ENCODE data around the gene PROZ.
"Not testable (repeated sequence)": the region's sequence is repeated elsewhere in the genome, so short reads cannot be mapped to it uniquely, and the experiment has no call there.

PROZ gene

GRCh38 chr13:113158946-113159345, 498 bp downstream of the PROZ start:
- H3K36me3 ChIP-seq (ENCODE audit: control insufficient read depth, insufficient read depth, low read length): no peaks in the 10 kb centered on the region
- H3K9ac ChIP-seq (ENCODE audit: low read length): no peak overlapping the region
- H3K27me3 ChIP-seq (ENCODE audit: control insufficient read depth, insufficient read depth, low read length): peaks cover 23% of the 10 kb centered on the region
- peaks cover 6% of the 10 kb centered on the region for H3K4me1 ChIP-seq (ENCODE audit: control insufficient read depth, insufficient read depth, low read length)
- no peaks in the 10 kb centered on the region for H3K9me3 ChIP-seq (ENCODE audit: control insufficient read depth, low read length)
- no peak overlapping the region for H3K4me3 ChIP-seq (ENCODE audit: low read length)

GRCh38 chr13:113159701-113160100, 1.3 kb downstream of the PROZ start:
- H3K9ac ChIP-seq (ENCODE audit: low read length): no peak overlapping the region
- no peaks in the 10 kb centered on the region for H3K9me3 ChIP-seq (ENCODE audit: control insufficient read depth, low read length)
- H3K36me3 ChIP-seq (ENCODE audit: control insufficient read depth, insufficient read depth, low read length): no peaks in the 10 kb centered on the region
- peaks cover 23% of the 10 kb centered on the region for H3K27me3 ChIP-seq (ENCODE audit: control insufficient read depth, insufficient read depth, low read length)
- no peak overlapping the region for H3K4me3 ChIP-seq (ENCODE audit: low read length)
- peaks cover 6% of the 10 kb centered on the region for H3K4me1 ChIP-seq (ENCODE audit: control insufficient read depth, insufficient read depth, low read length)

- H3K36me3 ChIP-seq (ENCODE audit: control insufficient read depth, insufficient read depth, low read length): no peaks in the 10 kb centered on the region
- no peak overlapping the region for H3K9ac ChIP-seq (ENCODE audit: low read length)
- no peak overlapping the region for H3K4me3 ChIP-seq (ENCODE audit: low read length)
- no peaks in the 10 kb centered on the region for H3K9me3 ChIP-seq (ENCODE audit: control insufficient read depth, low read length)
- peaks cover 6% of the 10 kb centered on the region for H3K4me1 ChIP-seq (ENCODE audit: control insufficient read depth, insufficient read depth, low read length)
- peaks cover 23% of the 10 kb centered on the region for H3K27me3 ChIP-seq (ENCODE audit: control insufficient read depth, insufficient read depth, low read length)
These were observed 2.5 kb downstream of the PROZ start for GRCh38 chr13:113160983-113161382.

- no peaks in the 10 kb centered on the region for H3K9me3 ChIP-seq (ENCODE audit: control insufficient read depth, low read length)
- H3K9ac ChIP-seq (ENCODE audit: low read length): no peak overlapping the region
- H3K4me3 ChIP-seq (ENCODE audit: low read length): no peak overlapping the region
- H3K27me3 ChIP-seq (ENCODE audit: control insufficient read depth, insufficient read depth, low read length): peaks cover 23% of the 10 kb centered on the region
- H3K4me1 ChIP-seq (ENCODE audit: control insufficient read depth, insufficient read depth, low read length): peaks cover 6% of the 10 kb centered on the region
- H3K36me3 ChIP-seq (ENCODE audit: control insufficient read depth, insufficient read depth, low read length): no peaks in the 10 kb centered on the region
These were observed 3.0 kb downstream of the PROZ start for GRCh38 chr13:113161433-113161832.

GRCh38 chr13:113161975-113162374, 3.5 kb downstream of the PROZ start:
- not testable (repeated sequence) for H3K9me3 ChIP-seq (ENCODE audit: control insufficient read depth, low read length); H3K4me3 ChIP-seq (ENCODE audit: low read length); H3K36me3 ChIP-seq (ENCODE audit: control insufficient read depth, insufficient read depth, low read length); H3K4me1 ChIP-seq (ENCODE audit: control insufficient read depth, insufficient read depth, low read length); H3K9ac ChIP-seq (ENCODE audit: low read length)
- H3K27me3 ChIP-seq (ENCODE audit: control insufficient read depth, insufficient read depth, low read length): peaks cover 23% of the 10 kb centered on the region

- Histone ChIP-seq H3K36me3 (ENCODE audit: control insufficient read depth, insufficient read depth, low read length) (no peaks in the 10 kb centered on the region), H3K27me3 (ENCODE audit: control insufficient read depth, insufficient read depth, low read length) (peaks cover 23% of the 10 kb centered on the region), H3K9me3 (ENCODE audit: control insufficient read depth, low read length) (no peaks in the 10 kb centered on the region), H3K4me3 (ENCODE audit: low read length) (no peak overlapping the region), H3K4me1 (ENCODE audit: control insufficient read depth, insufficient read depth, low read length) (peaks cover 4% of the 10 kb centered on the region), H3K9ac (ENCODE audit: low read length) (no peak overlapping the region)
These were observed 4.6 kb downstream of the PROZ start for GRCh38 chr13:113162783-113163685.

GRCh38 chr13:113164492-113164891, 6.0 kb downstream of the PROZ start:
- H3K9ac ChIP-seq (ENCODE audit: low read length): no peak overlapping the region
- peaks cover 23% of the 10 kb centered on the region for H3K27me3 ChIP-seq (ENCODE audit: control insufficient read depth, insufficient read depth, low read length)

GRCh38 chr13:113166266-113166665, 7.8 kb downstream of the PROZ start:
- Histone ChIP-seq H3K9ac (ENCODE audit: low read length) (no peak overlapping the region), H3K36me3 (ENCODE audit: control insufficient read depth, insufficient read depth, low read length) (no peaks in the 10 kb centered on the region), H3K27me3 (ENCODE audit: control insufficient read depth, insufficient read depth, low read length) (peaks cover 15% of the 10 kb centered on the region), H3K9me3 (ENCODE audit: control insufficient read depth, low read length) (no peaks in the 10 kb centered on the region), H3K4me3 (ENCODE audit: low read length) (no peak overlapping the region), H3K4me1 (ENCODE audit: control insufficient read depth, insufficient read depth, low read length) (peaks cover 10% of the 10 kb centered on the region)

More at GRCh38 chr13:113164492-113164891, 6.0 kb downstream of the PROZ start:
- H3K36me3 ChIP-seq (ENCODE audit: control insufficient read depth, insufficient read depth, low read length): no peaks in the 10 kb centered on the region
- no peak overlapping the region for H3K4me3 ChIP-seq (ENCODE audit: low read length)
- no peaks in the 10 kb centered on the region for H3K4me1 ChIP-seq (ENCODE audit: control insufficient read depth, insufficient read depth, low read length)
- no peaks in the 10 kb centered on the region for H3K9me3 ChIP-seq (ENCODE audit: control insufficient read depth, low read length)

GRCh38 chr13:113166681-113167080, 8.2 kb downstream of the PROZ start:
- H3K9ac ChIP-seq (ENCODE audit: low read length): no peak overlapping the region
- H3K27me3 ChIP-seq (ENCODE audit: control insufficient read depth, insufficient read depth, low read length): peaks cover 12% of the 10 kb centered on the region
- H3K4me1 ChIP-seq (ENCODE audit: control insufficient read depth, insufficient read depth, low read length): peaks cover 14% of the 10 kb centered on the region
- no peak overlapping the region for H3K4me3 ChIP-seq (ENCODE audit: low read length)
- H3K9me3 ChIP-seq (ENCODE audit: control insufficient read depth, low read length): no peaks in the 10 kb centered on the region
- H3K36me3 ChIP-seq (ENCODE audit: control insufficient read depth, insufficient read depth, low read length): no peaks in the 10 kb centered on the region

GRCh38 chr13:113167155-113167554, 8.7 kb downstream of the PROZ start:
- peaks cover 19% of the 10 kb centered on the region for H3K4me1 ChIP-seq (ENCODE audit: control insufficient read depth, insufficient read depth, low read length)
- H3K9ac ChIP-seq (ENCODE audit: low read length): no peak overlapping the region
- no peak overlapping the region for H3K4me3 ChIP-seq (ENCODE audit: low read length)
- peaks cover 12% of the 10 kb centered on the region for H3K27me3 ChIP-seq (ENCODE audit: control insufficient read depth, insufficient read depth, low read length)
- no peaks in the 10 kb centered on the region for H3K9me3 ChIP-seq (ENCODE audit: control insufficient read depth, low read length)
- no peaks in the 10 kb centered on the region for H3K36me3 ChIP-seq (ENCODE audit: control insufficient read depth, insufficient read depth, low read length)

- peaks cover 11% of the 10 kb centered on the region for H3K27me3 ChIP-seq (ENCODE audit: control insufficient read depth, insufficient read depth, low read length)
- no peaks in the 10 kb centered on the region for H3K9me3 ChIP-seq (ENCODE audit: control insufficient read depth, low read length)
- no peaks in the 10 kb centered on the region for H3K36me3 ChIP-seq (ENCODE audit: control insufficient read depth, insufficient read depth, low read length)
- H3K9ac ChIP-seq (ENCODE audit: low read length): no peak overlapping the region
- H3K4me1 ChIP-seq (ENCODE audit: control insufficient read depth, insufficient read depth, low read length): peaks cover 23% of the 10 kb centered on the region
- no peak overlapping the region for H3K4me3 ChIP-seq (ENCODE audit: low read length)
These were observed 9.1 kb downstream of the PROZ start for GRCh38 chr13:113167575-113167974.

GRCh38 chr13:113168211-113168610, 9.8 kb downstream of the PROZ start:
- no peaks in the 10 kb centered on the region for H3K36me3 ChIP-seq (ENCODE audit: control insufficient read depth, insufficient read depth, low read length)
- no peak overlapping the region for H3K9ac ChIP-seq (ENCODE audit: low read length)
- H3K4me3 ChIP-seq (ENCODE audit: low read length): no peak overlapping the region
- H3K9me3 ChIP-seq (ENCODE audit: control insufficient read depth, low read length): no peaks in the 10 kb centered on the region
- H3K27me3 ChIP-seq (ENCODE audit: control insufficient read depth, insufficient read depth, low read length): peaks cover 5% of the 10 kb centered on the region
- H3K4me1 ChIP-seq (ENCODE audit: control insufficient read depth, insufficient read depth, low read length): peaks cover 29% of the 10 kb centered on the region

Data from mucosa of stomach (tissue), 1 donor.